ENCODE measurements around the gene PTPRG.

PTPRG gene

GRCh38 chr3:61562042-61562720, 810 bp downstream of the PTPRG start:
- no peak for DNase-seq (ENCODE audit: low read depth in 1 of 2, low spot score in 1 of 2)

DNA sequence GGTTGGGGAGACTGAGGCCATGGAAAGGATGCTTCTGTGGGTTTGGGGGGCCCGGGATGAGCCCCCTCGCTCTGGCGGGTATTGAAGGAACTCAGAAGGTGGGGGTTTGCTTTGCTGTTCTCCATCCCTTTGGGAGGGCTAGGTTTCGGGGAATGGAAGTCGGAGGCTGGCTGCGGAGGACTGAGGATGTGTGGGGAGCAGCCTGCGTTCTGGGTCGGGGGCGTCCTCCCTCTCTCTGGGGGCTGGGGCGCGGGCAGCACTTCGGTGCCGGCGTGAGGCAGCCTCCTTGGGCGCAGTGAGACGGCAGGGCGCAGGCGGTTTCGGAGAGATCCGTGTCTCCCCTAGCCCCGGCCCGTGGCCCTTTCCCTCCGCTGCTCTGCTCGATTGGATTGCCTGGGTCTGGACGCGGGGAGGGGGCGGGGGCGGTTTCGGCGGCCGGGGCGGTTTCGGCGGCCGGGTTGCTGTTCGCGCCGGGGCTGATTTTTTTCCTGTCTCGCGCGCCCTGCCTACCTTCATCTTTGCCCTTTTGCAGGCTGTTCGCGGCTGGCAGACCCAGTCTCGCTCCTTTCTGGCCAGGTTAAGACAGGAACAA, 1.4 kb downstream of the PTPRG start:
- DNase-seq (ENCODE audit: low read depth in 1 of 2, low spot score in 1 of 2): no peak

GRCh38 chr3:61563313-61564271, 2.2 kb downstream of the PTPRG start:
- DNase-seq (ENCODE audit: low read depth in 1 of 2, low spot score in 1 of 2): no peak

DNA sequence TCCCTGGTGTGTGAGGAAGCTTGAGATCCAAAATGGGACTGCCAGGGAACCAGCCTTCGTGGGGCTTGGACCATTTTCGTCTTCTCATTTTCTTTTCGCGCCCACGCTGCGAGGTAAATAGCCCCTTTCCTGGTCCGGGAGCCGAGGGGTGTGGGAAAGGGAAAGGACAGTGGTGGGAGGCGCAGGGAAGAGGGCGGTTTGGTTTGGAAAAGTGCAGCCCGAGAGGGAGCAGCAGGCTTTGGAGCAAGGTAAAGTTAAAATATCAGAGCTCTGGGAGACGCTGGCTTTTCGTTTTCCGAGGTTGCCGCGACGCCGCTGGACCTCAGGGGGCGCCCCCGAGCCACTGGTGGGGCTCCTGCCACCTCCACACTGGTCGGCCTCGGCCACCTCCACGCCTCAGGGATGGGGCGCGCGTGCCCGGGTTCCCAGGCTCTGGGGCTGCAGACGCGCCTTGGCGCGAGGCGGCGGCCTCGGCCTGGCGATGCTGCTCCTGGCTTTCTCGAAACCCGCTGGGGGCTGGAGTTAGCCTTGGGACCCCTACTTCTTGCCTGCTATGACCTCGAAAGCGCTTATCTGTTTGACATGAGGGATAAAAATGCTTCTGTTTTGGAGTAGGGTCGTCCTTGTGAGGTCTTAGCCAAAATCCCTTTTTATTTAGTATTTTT, 3.2 kb downstream of the PTPRG start:
- DNase-seq (ENCODE audit: low read depth in 1 of 2, low spot score in 1 of 2): no peak

GRCh38 chr3:61565569-61565968, 4.2 kb downstream of the PTPRG start:
- DNase-seq (ENCODE audit: low read depth in 1 of 2, low spot score in 1 of 2): no peak

DNA sequence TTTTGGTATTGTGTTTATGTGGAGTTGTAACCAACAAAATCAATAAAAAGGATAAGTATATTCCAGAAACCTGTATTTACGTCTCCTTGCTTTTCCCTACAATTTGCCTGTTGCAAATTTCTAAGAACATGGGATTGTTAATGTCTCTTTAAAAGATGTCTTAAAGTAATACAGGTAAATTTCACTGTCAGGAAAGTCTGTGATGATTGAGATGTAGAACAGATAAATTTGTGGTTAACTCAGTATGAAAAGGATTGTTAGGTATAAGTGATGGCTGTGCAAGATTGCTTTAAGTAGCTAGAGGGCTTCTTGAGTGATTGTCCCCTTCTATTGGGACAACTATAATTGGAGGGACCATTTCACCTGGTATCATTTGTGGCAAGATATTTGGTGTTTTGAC, 6.8 kb downstream of the PTPRG start:
- DNase-seq (ENCODE audit: low read depth in 1 of 2, low spot score in 1 of 2): no peak

DNA sequence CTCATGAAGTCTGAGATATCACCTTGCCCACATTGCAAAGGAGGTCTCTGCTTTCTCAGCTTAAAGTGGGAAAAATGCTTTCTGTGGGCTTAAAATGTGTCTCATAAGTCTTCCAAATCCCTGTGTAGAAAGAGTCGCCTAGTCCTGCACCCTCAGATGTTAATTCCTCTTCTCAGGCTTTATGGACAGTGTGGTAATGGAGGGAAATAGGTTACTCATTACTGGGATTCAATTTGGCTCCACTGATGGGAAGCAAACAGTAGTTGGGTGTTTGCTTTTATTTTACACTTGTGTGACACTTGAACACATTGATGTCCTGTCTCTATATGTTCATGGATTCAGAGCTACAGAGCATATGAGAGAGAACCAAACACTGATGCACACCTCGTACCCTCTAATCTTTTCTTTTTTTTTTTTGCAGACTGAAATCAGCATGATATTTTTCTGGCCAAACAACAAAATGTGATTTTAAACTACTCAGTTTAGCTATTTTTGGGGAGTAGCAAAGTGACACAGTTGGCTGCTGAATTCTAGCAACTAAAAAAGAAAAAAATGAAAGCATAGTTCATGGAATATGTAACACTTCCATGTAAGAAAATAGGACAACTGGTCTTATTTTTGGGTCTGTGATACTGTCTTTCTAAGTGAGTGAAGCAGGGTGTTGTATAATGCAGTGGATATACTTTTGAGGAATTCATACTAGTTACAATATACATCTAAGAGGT, 8.6 kb downstream of the PTPRG start:
- DNase-seq (ENCODE audit: low read depth in 1 of 2, low spot score in 1 of 2): no peak

DNA sequence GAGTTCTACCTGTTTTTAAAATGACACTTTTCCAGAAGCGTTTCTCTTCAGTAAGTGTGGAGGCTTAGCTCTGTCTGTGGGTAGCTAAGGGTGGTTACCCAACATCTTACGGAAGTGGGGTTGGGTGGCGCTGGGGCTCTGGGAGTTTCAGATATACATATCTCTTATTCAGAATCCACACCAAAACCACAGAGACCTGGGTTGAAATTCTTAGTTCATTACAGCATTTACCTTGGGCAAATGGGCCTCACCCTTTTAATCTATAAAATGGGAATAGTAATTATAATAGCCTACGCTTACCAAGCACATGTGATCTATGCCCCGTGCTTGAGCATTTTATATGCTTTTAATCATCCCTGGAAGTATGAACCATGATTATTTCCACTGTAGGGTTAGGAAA, 9.4 kb downstream of the PTPRG start:
- DNase-seq (ENCODE audit: low read depth in 1 of 2, low spot score in 1 of 2): no peak

DNA sequence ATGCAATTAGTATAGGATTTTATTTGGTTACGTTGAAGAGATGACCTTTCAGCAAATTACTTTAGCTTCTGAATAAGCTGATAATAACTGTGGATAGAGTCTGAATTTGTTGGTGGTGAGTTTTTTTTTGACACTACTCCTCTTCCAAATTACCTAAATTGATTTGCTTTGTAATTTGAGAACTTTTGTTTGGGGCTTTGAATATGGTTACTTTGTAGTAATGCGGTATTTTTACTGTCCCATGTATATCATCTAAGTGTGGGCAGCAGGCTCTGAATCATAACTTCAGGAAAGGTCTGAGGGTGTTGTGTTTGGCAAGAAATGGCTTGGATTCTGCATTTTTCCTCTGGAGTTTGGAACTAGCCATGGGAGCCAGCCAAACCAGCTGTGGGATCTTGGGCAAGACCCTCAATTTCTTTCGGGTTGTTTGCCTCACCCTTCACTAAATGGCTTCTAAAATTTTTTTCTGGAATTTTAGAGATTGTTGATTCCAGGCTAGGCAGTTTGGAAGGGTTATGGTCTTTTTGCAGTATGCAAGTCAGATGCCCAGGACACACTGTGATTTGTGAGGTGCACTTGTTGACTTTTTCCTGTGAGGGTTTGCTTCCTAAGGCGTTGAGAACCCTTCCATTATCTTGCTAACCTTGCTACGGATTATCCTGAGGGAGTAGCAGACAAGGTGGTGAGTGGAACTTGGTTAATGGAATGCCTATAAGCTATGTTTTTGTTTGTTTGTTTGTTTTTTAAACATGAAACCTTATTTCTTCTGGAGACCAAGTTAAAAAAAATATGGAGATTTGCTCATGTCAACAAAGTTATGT, 10.4 kb downstream of the PTPRG start:
- no peak for DNase-seq (ENCODE audit: low read depth in 1 of 2, low spot score in 1 of 2)

DNA sequence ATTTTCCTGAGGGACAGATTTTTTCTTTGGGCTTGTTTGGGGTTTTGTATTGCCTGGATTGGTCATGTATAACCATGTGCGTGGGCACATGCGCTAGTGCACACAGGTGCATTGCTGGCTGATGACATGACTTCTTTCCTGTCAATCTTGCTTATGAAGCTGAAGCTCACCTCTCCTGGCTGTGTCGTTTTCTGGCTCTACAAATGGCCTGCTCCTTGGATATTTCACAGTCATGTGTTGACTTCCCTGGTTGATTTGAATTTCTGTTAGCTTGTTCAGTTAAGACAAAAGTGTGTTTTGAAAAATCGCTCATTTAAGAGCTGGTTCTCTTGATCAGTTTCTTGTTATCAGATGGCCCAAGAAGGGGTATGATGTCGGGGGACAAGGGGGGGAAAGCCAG, 11.5 kb downstream of the PTPRG start:
- DNase-seq (ENCODE audit: low read depth in 1 of 2, low spot score in 1 of 2): no peak

DNA sequence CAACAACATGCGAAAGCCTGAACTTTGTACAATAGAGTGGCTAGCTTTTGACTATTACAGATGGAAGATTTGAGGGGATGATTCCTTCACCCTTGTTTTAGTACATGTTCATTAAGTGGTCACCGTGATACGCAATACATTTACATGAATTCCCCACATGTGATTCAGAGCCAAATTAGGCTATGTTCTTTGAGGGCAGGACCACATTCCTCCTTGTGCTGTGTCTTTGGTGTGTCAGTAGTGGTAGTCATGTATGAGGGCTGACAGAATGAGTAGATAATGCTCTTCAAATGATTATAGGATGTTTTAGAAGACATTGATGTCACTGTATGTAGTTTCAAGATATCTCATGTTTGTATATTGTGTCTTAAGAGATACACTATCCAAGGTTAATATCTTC, 12.1 kb downstream of the PTPRG start:
- DNase-seq (ENCODE audit: low read depth in 1 of 2, low spot score in 1 of 2): no peak

- DNase-seq (ENCODE audit: low read depth in 1 of 2, low spot score in 1 of 2): no peak
Measured at GRCh38 chr3:61574854-61575253, 13.5 kb downstream of the PTPRG start.

DNA sequence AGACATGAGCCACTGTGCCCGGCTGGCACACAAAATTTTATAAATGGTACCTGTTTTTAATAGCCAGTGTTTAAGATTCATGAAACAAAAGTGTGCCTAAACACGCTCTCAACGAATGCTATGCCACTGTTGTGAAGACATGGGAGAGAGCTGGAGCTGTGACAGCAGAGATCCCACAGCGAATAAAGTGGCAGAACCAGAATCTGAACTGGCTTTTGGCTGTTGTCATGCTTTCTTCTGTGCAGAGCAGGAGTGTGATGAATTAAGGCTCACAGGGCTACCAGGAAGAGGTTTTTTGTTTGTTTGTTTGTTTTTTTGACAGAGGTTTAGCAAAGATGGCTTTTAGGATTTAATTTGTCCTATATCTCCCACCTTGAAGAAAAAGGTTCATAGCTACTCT, 14.5 kb downstream of the PTPRG start:
- DNase-seq (ENCODE audit: low read depth in 1 of 2, low spot score in 1 of 2): no peak

DNA sequence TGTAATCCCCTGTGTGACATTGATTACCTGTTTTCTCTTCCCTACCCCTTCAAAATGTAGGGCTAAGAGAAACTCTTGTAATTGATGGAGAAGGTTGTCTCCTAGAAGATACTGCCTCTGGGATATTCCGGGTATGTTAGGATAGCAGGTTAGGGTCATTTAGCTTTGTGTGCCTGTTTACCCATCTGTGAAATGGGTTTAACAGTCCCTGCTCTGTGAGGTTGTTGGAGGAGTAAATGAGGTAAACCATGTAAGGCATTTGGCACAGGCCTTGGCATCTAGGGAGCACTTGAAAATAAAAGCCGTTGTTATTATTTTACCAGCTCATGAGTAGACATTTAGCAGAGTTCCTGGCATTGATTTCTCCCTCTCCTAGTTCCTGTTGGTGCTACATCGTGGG, 16.4 kb downstream of the PTPRG start:
- no peak for DNase-seq (ENCODE audit: low read depth in 1 of 2, low spot score in 1 of 2)

GRCh38 chr3:61578667-61579367, 17.4 kb downstream of the PTPRG start:
- no peak for DNase-seq (ENCODE audit: low read depth in 1 of 2, low spot score in 1 of 2)

GRCh38 chr3:61579685-61580084, 18.3 kb downstream of the PTPRG start:
- no peak for DNase-seq (ENCODE audit: low read depth in 1 of 2, low spot score in 1 of 2)

- no peak for DNase-seq (ENCODE audit: low read depth in 1 of 2, low spot score in 1 of 2)
Measured at GRCh38 chr3:61580982-61581643, 19.7 kb downstream of the PTPRG start.

GRCh38 chr3:61582287-61582686, 20.9 kb downstream of the PTPRG start:
- DNase-seq (ENCODE audit: low read depth in 1 of 2, low spot score in 1 of 2): no peak

- DNase-seq (ENCODE audit: low read depth in 1 of 2, low spot score in 1 of 2): no peak
Measured at GRCh38 chr3:61582846-61583245, 21.5 kb downstream of the PTPRG start.
